ENCODE data around the gene INO80. TPM values are rescaled to one million over a fixed set of nuclear protein-coding genes. Genes with fewer than 3 reads are reported as not detected.

The INO80 gene
- total RNA-seq, 2 experiments from 2014 or later: 31.7 to 35.1 TPM

DNA sequence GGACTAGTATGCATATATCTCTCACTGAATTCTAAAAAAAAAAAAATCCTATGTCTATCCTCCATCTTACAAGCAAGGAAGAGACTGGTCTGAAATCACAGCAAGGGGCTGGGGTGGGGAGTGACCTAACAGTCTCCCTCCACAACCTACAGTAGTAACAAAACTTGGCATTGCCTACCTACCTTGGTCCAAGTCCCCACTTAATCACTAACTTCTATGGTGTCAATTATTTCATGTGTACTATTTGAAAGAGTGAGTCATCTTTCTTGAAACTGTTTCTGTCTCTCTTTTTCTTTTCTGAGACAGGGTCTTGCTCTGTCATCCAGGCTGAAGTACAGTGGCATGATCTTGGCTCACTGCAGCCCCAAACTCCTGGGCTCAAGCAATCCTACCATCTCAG lies 126.0 kb downstream of the INO80 start:
- POLR2A ChIA-PET: no interaction called here
- intact Hi-C loops (cut with micrococcal nuclease; ENCODE audit: unreplicated experiment): no loop called here
- no TSS peak for BruUV-seq (replicated peaks)

DNA sequence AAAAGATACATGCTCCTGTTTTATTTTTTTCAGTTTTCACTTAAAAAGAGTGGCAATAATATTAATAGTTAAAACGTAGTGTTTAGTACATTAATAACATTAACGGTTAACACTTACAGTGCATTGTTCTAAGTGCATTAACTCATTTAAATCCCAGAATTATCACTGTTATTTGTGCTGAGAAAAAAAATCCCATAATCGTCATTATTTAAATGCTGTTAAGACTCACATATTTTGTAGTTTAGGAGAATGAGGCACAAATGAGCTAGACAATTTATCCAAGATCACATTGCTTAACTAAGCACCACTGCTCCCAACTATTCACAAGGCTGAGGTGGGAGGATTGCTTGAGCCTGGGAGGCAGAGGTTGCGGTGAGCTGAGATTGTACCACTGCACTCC lies 127.9 kb downstream of the INO80 start:
- H3K27ac ChIP-seq (ENCODE audit: low read depth, low read length, poor library complexity, severe bottlenecking): no peak overlapping the region
- no peaks in the 10 kb centered on the region for H3K4me1 ChIP-seq (ENCODE audit: insufficient read depth, low read length, poor library complexity, severe bottlenecking)
- no peak overlapping the region for H2AFZ ChIP-seq (ENCODE audit: low read length)
- no peak overlapping the region for H3K4me3 ChIP-seq (ENCODE audit: low read depth, low read length, poor library complexity, severe bottlenecking)
- no peaks in the 10 kb centered on the region for H3K9me2 ChIP-seq (ENCODE audit: insufficient read depth, low read length)
- CTCF ChIA-PET (ENCODE audit: unreplicated experiment): no interaction called here
- no peaks in the 10 kb centered on the region for H4K20me1 ChIP-seq (ENCODE audit: insufficient read depth, low read length)
- H3K9me3 ChIP-seq (ENCODE audit: low read length): no peaks in the 10 kb centered on the region
- DNase-seq (ENCODE audit: low spot score): no peak
- POLR2A ChIA-PET: no interaction called here
- TF ChIP-seq EZH2phosphoT487 (IDR thresholded peaks at IDR 0.05; ENCODE audit: borderline replicate concordance, low read depth, low read length): no peak
- TF ChIP-seq, protein P1, sequence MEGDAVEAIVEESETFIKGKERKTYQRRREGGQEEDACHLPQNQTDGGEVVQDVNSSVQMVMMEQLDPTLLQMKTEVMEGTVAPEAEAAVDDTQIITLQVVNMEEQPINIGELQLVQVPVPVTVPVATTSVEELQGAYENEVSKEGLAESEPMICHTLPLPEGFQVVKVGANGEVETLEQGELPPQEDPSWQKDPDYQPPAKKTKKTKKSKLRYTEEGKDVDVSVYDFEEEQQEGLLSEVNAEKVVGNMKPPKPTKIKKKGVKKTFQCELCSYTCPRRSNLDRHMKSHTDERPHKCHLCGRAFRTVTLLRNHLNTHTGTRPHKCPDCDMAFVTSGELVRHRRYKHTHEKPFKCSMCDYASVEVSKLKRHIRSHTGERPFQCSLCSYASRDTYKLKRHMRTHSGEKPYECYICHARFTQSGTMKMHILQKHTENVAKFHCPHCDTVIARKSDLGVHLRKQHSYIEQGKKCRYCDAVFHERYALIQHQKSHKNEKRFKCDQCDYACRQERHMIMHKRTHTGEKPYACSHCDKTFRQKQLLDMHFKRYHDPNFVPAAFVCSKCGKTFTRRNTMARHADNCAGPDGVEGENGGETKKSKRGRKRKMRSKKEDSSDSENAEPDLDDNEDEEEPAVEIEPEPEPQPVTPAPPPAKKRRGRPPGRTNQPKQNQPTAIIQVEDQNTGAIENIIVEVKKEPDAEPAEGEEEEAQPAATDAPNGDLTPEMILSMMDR (conservative IDR thresholded peaks at IDR 0.05; ENCODE audit: low read length): no peak
- no peaks in the 10 kb centered on the region for H3K79me2 ChIP-seq (ENCODE audit: insufficient read depth, low read depth, low read length)
- H3K4me2 ChIP-seq (ENCODE audit: low read length): no peak overlapping the region
- H3K36me3 ChIP-seq (ENCODE audit: insufficient read depth, low read length): peaks cover 94% of the 10 kb centered on the region
- BruUV-seq (replicated peaks): no TSS peak
- intact Hi-C loops (cut with micrococcal nuclease; ENCODE audit: unreplicated experiment): no loop called here

More for the DNA sequence above, 126.0 kb downstream of the INO80 start:
- no peak overlapping the region for H3K4me3 ChIP-seq (ENCODE audit: low read depth, low read length, poor library complexity, severe bottlenecking)
- H4K20me1 ChIP-seq (ENCODE audit: insufficient read depth, low read length): no peaks in the 10 kb centered on the region
- no peaks in the 10 kb centered on the region for H3K9me3 ChIP-seq (ENCODE audit: low read length)
- CTCF ChIA-PET (ENCODE audit: unreplicated experiment): no interaction called here
- H3K79me2 ChIP-seq (ENCODE audit: insufficient read depth, low read depth, low read length): no peaks in the 10 kb centered on the region
- H3K9me2 ChIP-seq (ENCODE audit: insufficient read depth, low read length): no peaks in the 10 kb centered on the region
- no peak overlapping the region for H3K4me2 ChIP-seq (ENCODE audit: low read length)
- no peak for TF ChIP-seq EZH2phosphoT487 (IDR thresholded peaks at IDR 0.05; ENCODE audit: borderline replicate concordance, low read depth, low read length)
- TF ChIP-seq, protein P1 (conservative IDR thresholded peaks at IDR 0.05; ENCODE audit: low read length): no peak
- no peak overlapping the region for H2AFZ ChIP-seq (ENCODE audit: low read length)
- no peak overlapping the region for H3K27ac ChIP-seq (ENCODE audit: low read depth, low read length, poor library complexity, severe bottlenecking)
- no peak for DNase-seq (ENCODE audit: low spot score)
- no peaks in the 10 kb centered on the region for H3K4me1 ChIP-seq (ENCODE audit: insufficient read depth, low read length, poor library complexity, severe bottlenecking)
- peaks cover 86% of the 10 kb centered on the region for H3K36me3 ChIP-seq (ENCODE audit: insufficient read depth, low read length)

DNA sequence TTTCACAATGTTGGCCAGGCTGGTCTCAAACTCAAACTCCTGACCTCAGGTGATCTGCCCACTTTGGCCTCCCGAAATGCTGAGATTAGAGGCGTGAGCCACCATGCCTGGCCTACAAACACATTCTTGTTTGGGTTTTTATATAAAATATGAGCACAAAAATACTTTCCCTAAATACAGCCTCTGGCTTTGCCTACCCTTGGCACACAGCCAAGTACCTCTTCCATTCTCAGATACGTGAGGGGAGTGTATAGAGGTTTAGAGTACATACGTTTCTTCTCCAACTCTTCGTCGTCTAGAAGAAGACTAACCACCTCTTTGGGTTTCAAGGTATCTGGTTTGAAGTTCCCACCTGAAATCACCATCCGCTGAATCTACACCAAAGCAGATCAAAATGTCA lies 129.3 kb downstream of the INO80 start:
- no peaks in the 10 kb centered on the region for H3K4me1 ChIP-seq (ENCODE audit: insufficient read depth, low read length, poor library complexity, severe bottlenecking)
- CTCF ChIA-PET (ENCODE audit: unreplicated experiment): no interaction called here
- no peaks in the 10 kb centered on the region for H3K9me2 ChIP-seq (ENCODE audit: insufficient read depth, low read length)
- no peak overlapping the region for H3K4me3 ChIP-seq (ENCODE audit: low read depth, low read length, poor library complexity, severe bottlenecking)
- no peaks in the 10 kb centered on the region for H3K79me2 ChIP-seq (ENCODE audit: insufficient read depth, low read depth, low read length)
- H3K36me3 ChIP-seq (ENCODE audit: insufficient read depth, low read length): peaks cover 98% of the 10 kb centered on the region
- no peak for DNase-seq (ENCODE audit: low spot score)
- H3K27ac ChIP-seq (ENCODE audit: low read depth, low read length, poor library complexity, severe bottlenecking): no peak overlapping the region
- no peaks in the 10 kb centered on the region for H3K9me3 ChIP-seq (ENCODE audit: low read length)
- no peak overlapping the region for H2AFZ ChIP-seq (ENCODE audit: low read length)
- intact Hi-C loops (cut with micrococcal nuclease; ENCODE audit: unreplicated experiment): no loop called here
- H4K20me1 ChIP-seq (ENCODE audit: insufficient read depth, low read length): no peaks in the 10 kb centered on the region
- POLR2A ChIA-PET: no interaction called here
- H3K4me2 ChIP-seq (ENCODE audit: low read length): no peak overlapping the region
- BruUV-seq (replicated peaks): no TSS peak
- TF ChIP-seq, protein P1 (conservative IDR thresholded peaks at IDR 0.05; ENCODE audit: low read length): no peak
- TF ChIP-seq EZH2phosphoT487 (IDR thresholded peaks at IDR 0.05; ENCODE audit: borderline replicate concordance, low read depth, low read length): no peak

Data from OCI-LY7 (cell line).